Caco-2 (cell line): ENCODE measurements around the gene FAM3A. TPM values are rescaled to one million over a fixed set of nuclear protein-coding genes. Genes with fewer than 3 reads are reported as not detected.

Source experiments
- BruUV-seq: library from RNA; stranded (reverse); fragments of 400-500 nt; replicated peaks from 2 replicates; lab custom pipeline; 2021; lab: Mats Ljungman, UMichigan
- CTCF ChIA-PET: fragments of 300-600 bp; sonication (Branson Sonifier 250); formaldehyde crosslinking; loops from one replicate; lab custom pipeline; 2022; ENCODE audit warnings: antibody characterized with exemption; lab: Charles Lee
- POLR2A ChIA-PET: fragments of 300-600 bp; sonication (Branson Sonifier 250); formaldehyde crosslinking; loops from one replicate; lab custom pipeline; 2022; ENCODE audit warnings: antibody characterized with exemption; lab: Charles Lee
- DNase-seq, 2 experiments: peaks; one replicate each; pipeline versions ENCODE4 v3.0.0 to v3.0.0-alpha.2; 2020 to 2022
- H3K27me3 ChIP-seq: replicated peaks from 2 replicates; pipeline ENCODE4 v1.6.0; 2011; ENCODE audit warnings: low read length; ENCODE audit not compliant: control insufficient read depth, insufficient read depth
- H3K36me3 ChIP-seq: 2 replicates; pipeline ENCODE4 v1.5.1; 2011; ENCODE audit warnings: low read length; ENCODE audit not compliant: control insufficient read depth, insufficient read depth
- H3K4me1 ChIP-seq: fragments of 250-450 bp; sonication (Bioruptor Pico); 2 replicates; pipeline ENCODE4 v1.5.1; 2020; ENCODE audit warnings: mild to moderate bottlenecking
- H3K4me3 ChIP-seq: 2 replicates; pipeline ENCODE4 v1.5.1; 2011; ENCODE audit warnings: low read depth, mild to moderate bottlenecking, control low read depth, low read length
- H3K9me3 ChIP-seq: fragments of 250-450 bp; sonication (Bioruptor Pico); 2 replicates; pipeline ENCODE4 v1.5.1; 2020; ENCODE audit warnings: mild to moderate bottlenecking, moderate library complexity
- H3K27ac Mint-ChIP-seq: one replicate; pipeline ENCODE4 v1.8.0; 2022; ENCODE audit warnings: mixed read lengths; ENCODE audit not compliant: unreplicated experiment
- H3K27me3 Mint-ChIP-seq: one replicate; pipeline ENCODE4 v1.8.0; 2022; ENCODE audit warnings: mixed read lengths; ENCODE audit not compliant: insufficient read depth, unreplicated experiment
- H3K36me3 Mint-ChIP-seq: one replicate; pipeline ENCODE4 v1.8.0; 2022; ENCODE audit warnings: mild to moderate bottlenecking, mixed read lengths; ENCODE audit not compliant: insufficient read depth, unreplicated experiment
- H3K4me1 Mint-ChIP-seq: one replicate; pipeline ENCODE4 v1.8.0; 2022; ENCODE audit warnings: low read depth, mixed read lengths; ENCODE audit not compliant: unreplicated experiment
- H3K4me3 Mint-ChIP-seq: one replicate; pipeline ENCODE4 v1.8.0; 2022; ENCODE audit warnings: mild to moderate bottlenecking, moderate library complexity, mixed read lengths; ENCODE audit not compliant: unreplicated experiment
- H3K9me3 Mint-ChIP-seq: one replicate; pipeline ENCODE4 v1.8.0; 2022; ENCODE audit warnings: mixed read lengths; ENCODE audit not compliant: unreplicated experiment
- CTCF ChIP-seq, 2 experiments: fragments of 200-600 bp in 1 of 2; IDR thresholded peaks; 1 replicate in 1 of 2; 2 replicates in 1 of 2; pipeline versions ENCODE4 v1.5.1 to v1.8.0; 2011 to 2022; ENCODE audit warnings: antibody characterized with exemption in 1 of 2, control low read depth in 1 of 2, inconsistent platforms in 1 of 2, low read depth in 1 of 2, low read length in 1 of 2, mild to moderate bottlenecking in 1 of 2, moderate library complexity in 1 of 2; ENCODE audit not compliant: insufficient read depth in 1 of 2, severe bottlenecking in 1 of 2, unreplicated experiment in 1 of 2
- intact Hi-C: fragments of 100-400 bp; cut with micrococcal nuclease; formaldehyde crosslinking; loops from one replicate; pipeline ENCODE4 v1.10.0; 2022; ENCODE audit not compliant: unreplicated experiment
- total RNA-seq: library from RNA; stranded (reverse); gene quantifications from 2 replicates; pipeline ENCODE4 v1.2.3, GENCODE V29; 2022

FAM3A gene
- total RNA-seq, 1 experiment from 2014 or later: 27.3 TPM

DNA sequence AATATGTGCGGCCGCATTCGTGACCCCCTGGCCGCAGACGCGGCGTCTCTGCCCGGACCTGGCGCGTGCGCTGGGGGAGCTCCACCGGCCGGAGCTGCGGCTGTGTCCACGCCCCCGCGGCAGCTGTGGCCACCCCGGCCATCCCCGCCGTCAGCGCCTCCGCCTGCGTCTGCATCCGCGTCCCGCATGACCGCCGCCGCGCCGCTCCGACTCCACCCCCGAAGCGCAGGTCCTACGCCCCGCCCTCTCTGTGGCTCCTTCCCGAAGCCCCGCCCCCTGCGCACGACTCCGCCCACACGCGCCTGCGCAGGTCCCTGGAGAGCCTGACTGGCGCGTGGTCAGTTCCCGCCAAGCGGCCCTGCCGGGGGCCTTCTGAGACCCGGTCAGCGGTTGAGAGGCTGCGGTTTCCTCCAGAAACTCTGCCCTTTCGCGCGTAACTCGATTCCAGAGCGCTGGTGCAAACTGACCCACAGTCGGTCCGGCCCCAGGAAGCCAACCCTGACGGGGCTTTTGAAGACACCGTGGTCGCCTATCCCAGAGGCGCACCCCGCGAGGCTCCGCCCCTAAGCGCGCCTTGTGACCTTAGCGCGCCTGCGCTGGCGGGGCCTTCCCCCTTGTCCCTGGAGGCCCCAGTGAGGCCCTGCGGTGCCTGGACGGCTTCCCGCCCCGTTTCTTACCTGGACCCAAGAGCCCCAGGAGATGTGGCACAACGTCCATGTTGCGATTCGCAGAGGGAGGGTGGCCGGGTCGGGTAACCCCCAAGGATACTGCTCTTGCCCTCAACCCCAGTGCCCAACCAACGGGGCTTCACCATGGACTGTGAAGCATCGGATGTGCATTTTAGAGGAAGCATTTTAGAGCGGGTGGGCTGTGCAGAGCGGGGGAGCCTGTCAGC is 37.1 kb downstream of the FAM3A start, which contains the start of gene LAGE3:
Gene LAGE3 (minus strand): TSS at position 554 of the 895 bp plus-strand sequence. CDS start 366 bp downstream, at position 188.
- no peaks in the 10 kb centered on the region for H3K4me1 ChIP-seq
- TF ChIP-seq CTCF (IDR thresholded peaks at IDR 0.05; ENCODE audit: insufficient read depth in 1 of 2, low read depth in 1 of 2, low read length in 1 of 2, severe bottlenecking in 1 of 2, unreplicated experiment in 1 of 2): no peak
- CTCF ChIA-PET: interaction anchor here (0.6 to 1.0 kb wide), 2 partner anchors 12 to 109 kb away, joined by 3 to 4 read pairs; partner anchors contain the start of gene SLC10A3
- H3K36me3 ChIP-seq: no peaks in the 10 kb centered on the region
- peak within 1 kb of the TSS; percentile 64 for H3K4me3 ChIP-seq
- no peaks in the 10 kb centered on the region for H3K27me3 ChIP-seq
- H3K27ac Mint-ChIP-seq: peak within 1 kb of the TSS; percentile 86
- H3K4me1 Mint-ChIP-seq: no peaks in the 10 kb centered on the region
- POLR2A ChIA-PET: interaction anchor here (1.0 to 1.1 kb wide), 3 partner anchors 8 to 106 kb away, joined by 3 to 16 read pairs (median 4); partner anchors contain the start of gene SLC10A3
- DNase-seq: peak; percentile 91 to 96
- no peaks in the 10 kb centered on the region for H3K27me3 Mint-ChIP-seq
- intact Hi-C loops: loop anchor here (5.0 kb wide), 1 partner anchor 38 kb away; the partner anchor contains the start of gene FAM3A
- no peaks in the 10 kb centered on the region for H3K9me3 Mint-ChIP-seq
- BruUV-seq: TSS peak; percentile 48
- H3K36me3 Mint-ChIP-seq: peaks cover 39% of the 10 kb centered on the region
- H3K9me3 ChIP-seq: no peaks in the 10 kb centered on the region
- H3K4me3 Mint-ChIP-seq: peak within 1 kb of the TSS; percentile 76

GRCh38 chrX:154477891-154478477 is 38.0 kb downstream of the FAM3A start:
- H3K4me3 Mint-ChIP-seq: peak overlapping the region; percentile 76
- intact Hi-C loops: loop anchor here (5.0 kb wide), 1 partner anchor 39 kb away; the partner anchor contains the start of gene FAM3A
- TSS peak; percentile 92 for BruUV-seq
- ChIA-PET CTCF (interaction anchor here (1.0 to 1.1 kb wide), 2 partner anchors 13 to 49 kb away, joined by 3 read pairs; partner anchors contain the start of gene SLC10A3), POLR2A (interaction anchor here (1.0 to 1.1 kb wide), 3 partner anchors 9 to 105 kb away, joined by 3 to 16 read pairs (median 4); partner anchors contain the start of gene SLC10A3)
- H3K36me3 Mint-ChIP-seq: peaks cover 31% of the 10 kb centered on the region
- no peaks in the 10 kb centered on the region for H3K27me3 ChIP-seq
- peak overlapping the region; percentile 86 for H3K27ac Mint-ChIP-seq
- no peaks in the 10 kb centered on the region for H3K36me3 ChIP-seq
- no peaks in the 10 kb centered on the region for H3K27me3 Mint-ChIP-seq
- peak overlapping the region; percentile 64 for H3K4me3 ChIP-seq
- H3K4me1 Mint-ChIP-seq: no peaks in the 10 kb centered on the region
- DNase-seq: no peak
- TF ChIP-seq CTCF (IDR thresholded peaks at IDR 0.05; ENCODE audit: insufficient read depth in 1 of 2, low read depth in 1 of 2, low read length in 1 of 2, severe bottlenecking in 1 of 2, unreplicated experiment in 1 of 2): no peak
- H3K9me3 ChIP-seq: no peaks in the 10 kb centered on the region
- H3K4me1 ChIP-seq: no peaks in the 10 kb centered on the region
- H3K9me3 Mint-ChIP-seq: no peaks in the 10 kb centered on the region

GRCh38 chrX:154476821-154477220 is 39.2 kb downstream of the FAM3A start:
- Mint-ChIP-seq H3K9me3 (no peaks in the 10 kb centered on the region), H3K4me1 (no peaks in the 10 kb centered on the region), H3K27me3 (no peaks in the 10 kb centered on the region), H3K27ac (no peak overlapping the region), H3K36me3 (peaks cover 34% of the 10 kb centered on the region), H3K4me3 (no peak overlapping the region)
- H3K4me3 ChIP-seq: no peak overlapping the region
- no peaks in the 10 kb centered on the region for H3K4me1 ChIP-seq
- intact Hi-C loops: loop anchor here (5.0 kb wide), 1 partner anchor 40 kb away; the partner anchor contains the start of gene FAM3A
- no peaks in the 10 kb centered on the region for H3K27me3 ChIP-seq
- DNase-seq: no peak
- no peak for TF ChIP-seq CTCF (IDR thresholded peaks at IDR 0.05; ENCODE audit: insufficient read depth in 1 of 2, low read depth in 1 of 2, low read length in 1 of 2, severe bottlenecking in 1 of 2, unreplicated experiment in 1 of 2)
- no TSS peak for BruUV-seq
- no peaks in the 10 kb centered on the region for H3K9me3 ChIP-seq
- ChIA-PET CTCF (no interaction called here), POLR2A (no interaction called here)
- H3K36me3 ChIP-seq: no peaks in the 10 kb centered on the region
